ENCODE measurements around the gene LAMTOR5.
"Not testable (repeated sequence)": the region's sequence is repeated elsewhere in the genome, so short reads cannot be mapped to it uniquely, and the experiment has no call there.

The LAMTOR5 gene

GRCh38 chr1:110407260-110408210 lies at the start of gene LAMTOR5:
TSS of gene LAMTOR5 (minus strand) at chr1:110407694. CDS start at chr1:110407620, 74 bp downstream.
- peak; percentile 44 for DNase-seq (ENCODE audit: low read depth)

- no peak for DNase-seq (ENCODE audit: low read depth)
Observed at GRCh38 chr1:110457206-110457605, 49.7 kb upstream of the LAMTOR5 start.

DNA sequence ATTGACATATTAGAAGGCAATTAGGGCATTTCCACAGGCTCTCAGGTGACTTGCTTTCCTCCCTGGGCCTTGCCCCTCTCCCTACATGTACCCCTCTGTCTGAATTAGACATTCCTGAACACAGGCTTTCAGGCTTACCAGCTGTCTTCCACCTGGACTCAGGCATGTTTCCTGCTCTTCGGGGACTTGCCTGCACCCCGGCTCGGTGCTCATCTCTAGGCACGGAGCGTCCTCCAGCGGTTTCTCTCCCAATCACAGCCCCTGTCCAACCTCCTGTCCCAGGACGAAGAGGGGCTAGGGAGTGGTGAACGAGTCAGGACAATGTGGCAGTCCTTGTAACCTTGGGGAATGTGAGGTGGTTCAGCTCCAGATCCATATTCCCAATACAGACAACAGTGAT lies 47.7 kb upstream of the LAMTOR5 start:
- no peak for DNase-seq (ENCODE audit: low read depth)

DNA sequence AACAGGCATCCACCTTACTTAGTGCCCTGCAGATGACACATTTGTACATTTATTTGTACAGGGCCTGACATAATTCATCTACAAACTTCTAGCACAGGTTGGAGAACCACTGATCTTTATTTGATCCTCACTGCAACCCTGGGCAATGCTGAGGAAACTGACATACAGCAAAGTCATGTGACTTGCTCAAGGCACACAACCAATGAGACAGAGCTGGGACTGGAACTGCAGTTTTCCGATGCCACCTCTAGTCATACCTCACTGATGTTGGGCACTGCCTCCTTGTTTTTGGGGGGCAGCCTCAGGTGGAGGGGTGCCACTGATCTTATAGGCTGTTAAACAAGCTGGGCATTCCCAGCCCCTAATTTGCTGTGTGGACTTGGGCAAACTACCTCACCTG lies 46.8 kb upstream of the LAMTOR5 start:
- DNase-seq (ENCODE audit: low read depth), result no peak

GRCh38 chr1:110453829-110454228 lies 46.3 kb upstream of the LAMTOR5 start:
- no peak for DNase-seq (ENCODE audit: low read depth)

GRCh38 chr1:110452330-110452729 lies 44.8 kb upstream of the LAMTOR5 start:
- DNase-seq (ENCODE audit: low read depth), result no peak

DNA sequence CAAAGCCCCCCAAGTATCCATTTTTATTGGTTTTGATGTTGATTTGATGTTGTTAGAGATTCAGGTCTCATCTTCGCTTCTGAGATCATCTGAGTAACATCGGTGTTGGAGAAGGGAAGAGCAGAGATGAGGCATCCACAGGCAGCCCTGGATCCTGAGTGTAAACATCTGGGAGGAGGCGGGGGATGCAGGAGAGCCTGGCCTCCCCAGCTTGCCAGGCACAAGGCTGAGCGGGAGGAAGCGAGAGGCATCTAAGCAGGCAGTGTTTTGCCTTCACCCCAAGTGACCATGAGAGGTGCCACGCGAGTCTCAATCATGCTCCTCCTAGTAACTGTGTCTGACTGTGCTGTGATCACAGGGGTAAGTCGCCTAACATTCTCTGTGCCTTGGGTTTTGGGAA lies 43.4 kb upstream of the LAMTOR5 start, which contains the start of gene PROK1:
Gene PROK1 (plus strand): TSS at position 221 of the 400 bp plus-strand sequence. CDS start 68 bp downstream, at position 289.
- DNase-seq (ENCODE audit: low read depth), result no peak

GRCh38 chr1:110449661-110450651 lies 42.5 kb upstream of the LAMTOR5 start:
- DNase-seq (ENCODE audit: low read depth), result no peak

DNA sequence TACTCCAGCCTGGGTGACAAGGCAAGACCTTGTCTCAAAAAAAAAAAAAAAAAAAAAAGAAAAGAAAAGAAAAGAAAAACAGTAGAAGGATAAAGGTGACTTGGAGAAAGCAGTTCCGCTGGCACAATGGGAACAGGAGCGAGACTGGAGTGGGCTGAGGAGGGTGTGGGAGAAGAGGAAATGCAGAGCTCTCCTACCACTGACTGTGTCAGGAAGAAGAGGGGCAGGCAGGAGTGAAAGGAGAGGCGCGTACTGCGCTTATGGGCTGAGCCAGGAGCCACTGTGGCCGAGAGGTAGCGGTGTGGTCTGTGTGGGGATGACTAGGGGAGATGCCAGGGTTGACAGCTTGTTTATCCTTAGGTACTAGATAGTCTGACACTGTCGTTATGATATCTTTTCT lies 37.1 kb upstream of the LAMTOR5 start:
- DNase-seq (ENCODE audit: low read depth), result no peak

DNA sequence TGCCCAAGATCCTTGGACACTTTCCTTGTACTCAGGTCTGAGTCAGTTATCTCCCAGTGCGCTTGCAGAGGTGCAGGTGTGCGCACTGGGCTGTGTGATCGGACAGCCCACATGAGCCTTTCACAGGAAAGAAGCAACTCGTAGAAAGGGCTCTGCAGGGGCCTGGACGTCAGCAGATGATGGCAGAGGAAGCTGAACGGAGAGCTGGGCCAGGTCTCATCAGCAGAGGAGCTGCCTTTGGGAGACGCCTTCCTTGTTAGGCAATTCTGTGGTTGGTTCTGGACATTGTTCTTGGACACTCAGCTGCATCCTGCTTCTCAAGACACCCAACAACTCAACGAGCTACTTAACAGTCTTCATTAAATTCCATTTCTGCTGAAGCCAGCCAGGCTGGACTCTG lies 36.0 kb upstream of the LAMTOR5 start:
- DNase-seq (ENCODE audit: low read depth), result no peak

GRCh38 chr1:110441888-110442287 lies 34.4 kb upstream of the LAMTOR5 start:
- DNase-seq (ENCODE audit: low read depth), result no peak

- no peak for DNase-seq (ENCODE audit: low read depth)
Observed at GRCh38 chr1:110440877-110441276, 33.4 kb upstream of the LAMTOR5 start.

- not testable (repeated sequence) for DNase-seq (ENCODE audit: low read depth)
Observed at GRCh38 chr1:110439873-110440272, 32.4 kb upstream of the LAMTOR5 start.

DNA sequence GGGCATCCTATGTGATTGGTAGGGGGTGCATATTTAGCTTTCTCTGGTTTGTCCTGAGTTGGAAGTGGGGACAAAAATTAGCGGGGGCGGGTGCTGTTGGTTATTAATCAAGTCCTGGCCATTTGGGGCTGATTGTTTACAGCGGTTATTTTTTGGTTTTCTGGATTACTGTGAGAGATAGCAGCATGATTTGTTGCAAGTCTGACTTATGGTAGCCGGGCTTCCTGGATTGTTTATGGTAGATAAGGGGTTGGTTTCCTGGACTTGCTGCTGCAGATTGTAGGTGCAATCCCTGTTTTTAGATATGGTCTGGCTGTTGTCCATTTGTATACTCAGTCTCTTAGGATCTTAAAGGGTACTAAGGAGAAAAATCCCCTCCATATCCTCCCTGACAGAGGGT lies 31.4 kb upstream of the LAMTOR5 start:
- DNase-seq (ENCODE audit: low read depth), result no peak

DNA sequence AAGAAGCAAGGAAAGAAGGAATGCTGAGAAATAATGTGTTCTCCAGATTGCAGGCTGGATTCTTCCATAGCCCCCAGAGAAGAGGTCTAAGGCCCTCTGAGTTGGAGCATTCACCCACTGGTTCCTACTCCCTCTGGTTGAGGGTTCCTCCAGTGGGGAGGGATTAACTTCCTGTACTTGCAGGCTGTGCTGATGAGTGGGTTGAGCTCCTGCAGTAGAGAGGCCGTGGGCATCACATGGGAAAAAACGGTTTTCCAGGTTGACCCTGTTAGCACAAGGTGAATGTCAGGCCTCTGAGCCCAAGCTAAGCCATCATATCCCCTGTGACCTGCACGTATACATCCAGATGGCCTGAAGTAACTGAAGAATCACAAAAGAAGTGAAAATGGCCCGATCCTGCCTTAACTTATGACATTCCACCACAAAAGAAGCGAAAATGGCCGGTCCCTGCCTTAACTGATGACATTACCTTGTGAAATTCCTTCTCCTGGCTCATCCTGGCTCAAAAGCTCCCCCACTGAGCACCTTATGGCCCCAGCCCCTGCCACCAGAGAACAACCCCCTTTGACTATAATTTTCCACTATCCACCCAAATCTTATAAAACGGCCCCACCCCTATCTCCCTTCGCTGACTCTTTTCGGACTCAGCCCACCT lies 30.3 kb upstream of the LAMTOR5 start:
- not testable (repeated sequence) for DNase-seq (ENCODE audit: low read depth)

GRCh38 chr1:110436635-110437034 lies 29.1 kb upstream of the LAMTOR5 start:
- DNase-seq (ENCODE audit: low read depth), result no peak

DNA sequence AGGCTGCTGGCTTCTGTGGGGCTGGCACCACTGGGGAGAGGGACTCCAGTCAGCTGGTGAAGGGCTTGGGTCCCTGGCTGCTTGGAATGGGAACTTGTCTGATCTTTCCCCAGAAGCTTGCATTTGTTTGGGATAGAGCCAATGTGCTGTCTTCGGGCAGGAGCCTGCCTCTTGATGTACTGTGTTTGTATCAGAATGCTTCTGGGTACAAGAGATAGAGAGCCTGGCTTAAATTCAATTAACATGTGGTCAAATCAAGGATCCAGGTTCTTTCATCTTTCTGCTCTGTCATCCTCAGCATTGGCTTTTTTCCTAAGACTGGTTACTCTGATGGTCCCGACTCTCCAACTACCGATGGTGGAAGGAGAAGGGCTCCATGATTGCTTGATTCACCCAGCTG lies 27.5 kb upstream of the LAMTOR5 start:
- DNase-seq (ENCODE audit: low read depth), result no peak

DNA sequence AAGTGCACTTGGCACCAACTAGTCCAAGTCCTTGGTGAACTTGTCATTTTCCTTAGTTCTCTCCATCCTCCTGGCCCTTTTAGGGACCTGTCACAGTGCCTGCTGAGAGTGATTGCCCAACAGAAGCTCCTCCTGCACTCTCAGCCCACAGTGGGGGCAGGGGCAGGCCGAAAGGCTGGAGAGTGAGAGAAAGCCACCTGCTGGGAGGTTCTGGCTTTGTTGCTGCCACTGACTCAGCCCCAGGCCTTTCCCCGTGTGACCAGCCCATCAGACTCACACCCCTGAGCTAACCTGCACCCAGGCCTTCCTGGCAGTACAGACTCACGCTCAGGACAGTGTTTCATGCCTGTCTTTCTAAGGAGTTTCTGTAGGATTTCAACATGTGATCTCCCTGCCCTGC lies 26.3 kb upstream of the LAMTOR5 start:
- DNase-seq (ENCODE audit: low read depth), result no peak

- no peak for DNase-seq (ENCODE audit: low read depth)
Observed at GRCh38 chr1:110433213-110433612, 25.7 kb upstream of the LAMTOR5 start.

- DNase-seq (ENCODE audit: low read depth), result no peak
Observed at GRCh38 chr1:110430901-110431300, 23.4 kb upstream of the LAMTOR5 start.

DNA sequence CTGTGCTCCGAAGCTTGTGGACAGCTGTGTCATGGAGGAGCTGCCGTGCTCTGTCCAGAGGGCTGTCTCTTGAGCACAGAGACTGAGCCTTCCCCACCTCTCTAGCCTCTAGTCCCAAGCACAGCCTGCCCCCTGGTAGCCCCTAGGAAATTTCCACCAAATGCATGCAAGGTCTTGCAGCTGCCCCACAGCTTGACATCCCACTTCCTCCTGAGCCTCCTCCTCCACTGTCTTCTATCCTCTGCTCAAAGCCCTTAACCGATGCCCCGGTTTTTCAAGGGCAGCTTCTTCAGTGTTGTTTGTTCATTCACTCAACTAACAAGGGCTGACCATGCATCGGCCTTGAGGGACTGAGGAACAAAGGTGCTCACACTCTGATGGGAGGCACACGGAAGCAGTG lies 22.9 kb upstream of the LAMTOR5 start:
- no peak for DNase-seq (ENCODE audit: low read depth)

DNA sequence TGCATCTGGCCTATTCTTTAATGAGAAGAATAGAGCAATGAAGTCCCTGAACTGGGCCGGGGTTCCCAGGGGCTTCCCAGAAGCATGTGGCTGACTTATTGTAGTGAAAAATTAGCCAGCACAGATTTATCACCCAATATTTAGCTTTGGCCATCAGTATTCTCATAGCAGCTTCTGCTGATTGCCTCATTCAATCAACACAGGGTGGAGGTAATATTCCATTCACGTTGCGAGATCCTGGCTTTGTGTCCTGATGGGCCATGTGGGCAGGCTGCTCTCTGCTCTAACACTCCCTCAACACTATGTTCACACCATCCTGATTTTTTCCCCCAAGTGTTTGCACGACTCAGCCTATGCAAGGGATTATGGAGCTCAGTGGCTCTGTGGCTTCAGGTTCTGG lies 21.5 kb upstream of the LAMTOR5 start:
- DNase-seq (ENCODE audit: low read depth), result no peak

All from non-pigmented ciliary epithelial cell (primary cell).